CD4-positive, alpha-beta T cell treated with Interleukin-15 for 4 hours (primary cell): ENCODE data around the gene AOPEP.

ENCODE experiments used
- DNase-seq: peaks from one replicate; pipeline ENCODE4 v3.0.0-alpha.2; 2020; ENCODE audit warnings: low spot score

Gene AOPEP

DNA sequence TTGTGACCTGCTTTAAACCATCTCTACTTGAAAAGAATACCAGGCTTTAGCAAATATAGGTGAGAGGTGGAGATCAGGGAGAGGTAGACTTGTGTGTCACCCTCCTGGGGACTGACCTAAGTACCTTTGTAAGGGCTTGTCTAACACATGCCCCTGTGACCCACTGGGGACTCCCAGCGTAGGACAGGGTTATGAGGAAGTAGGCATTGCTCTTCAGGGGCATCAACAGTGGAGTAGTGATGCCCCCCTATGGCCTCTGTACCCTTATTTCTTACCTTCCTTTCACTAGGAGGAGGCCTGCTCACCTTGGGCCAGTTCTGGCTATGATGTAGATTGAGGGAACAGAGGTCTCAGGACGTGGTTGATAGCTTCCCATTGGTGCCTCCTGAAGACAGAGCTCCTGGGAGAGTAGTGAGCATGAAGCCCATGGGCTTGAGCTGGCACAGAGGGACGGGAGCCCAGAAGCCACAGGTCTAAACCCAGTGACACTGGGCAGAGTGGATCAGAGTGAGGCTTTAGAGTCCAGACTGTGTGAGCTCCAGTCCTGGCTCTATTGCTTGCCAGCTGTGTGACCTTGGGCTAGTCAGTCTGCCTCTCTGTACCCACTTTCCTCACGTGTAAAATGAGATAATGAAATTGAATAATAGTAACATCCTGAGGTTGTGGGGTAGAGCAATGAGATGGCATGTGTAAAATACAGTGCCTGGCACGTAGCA is 191.7 kb downstream of the AOPEP start:
- DNase-seq = no peak

DNA sequence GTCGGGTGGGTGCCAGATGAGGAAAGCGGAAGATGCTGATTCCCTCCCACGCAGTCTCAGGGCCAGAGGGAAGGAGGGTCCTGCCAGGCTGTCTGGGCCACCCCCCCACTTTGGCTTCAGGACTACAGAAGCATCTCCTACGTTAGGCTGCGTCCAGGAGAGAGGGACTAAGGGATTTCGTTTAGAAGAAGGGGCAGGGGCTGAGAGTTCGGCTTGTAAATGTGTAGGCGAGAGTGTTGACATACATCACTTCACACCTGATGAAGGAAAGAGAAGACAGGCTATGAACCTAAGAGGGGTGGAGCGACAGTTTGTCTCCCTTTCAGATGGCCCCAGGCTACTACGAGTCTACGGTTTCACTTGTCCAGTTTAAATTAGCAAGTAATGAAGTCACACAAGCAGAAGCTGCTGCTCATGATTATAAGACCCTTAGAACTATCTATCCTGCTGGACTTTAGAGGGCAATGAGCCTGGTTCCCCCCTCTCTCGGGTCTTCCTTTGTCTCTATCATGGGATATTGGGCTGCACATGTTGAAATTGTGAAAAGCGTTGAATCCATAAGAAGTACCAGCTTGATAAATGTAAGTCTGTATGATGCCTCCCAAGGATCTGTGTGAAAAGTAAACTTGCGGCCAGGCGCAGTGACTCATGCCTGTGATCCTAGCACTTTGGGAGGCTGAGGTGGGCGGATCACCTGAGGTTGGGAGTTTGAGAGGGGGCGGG is 193.0 kb downstream of the AOPEP start:
- DNase-seq = no peak

DNA sequence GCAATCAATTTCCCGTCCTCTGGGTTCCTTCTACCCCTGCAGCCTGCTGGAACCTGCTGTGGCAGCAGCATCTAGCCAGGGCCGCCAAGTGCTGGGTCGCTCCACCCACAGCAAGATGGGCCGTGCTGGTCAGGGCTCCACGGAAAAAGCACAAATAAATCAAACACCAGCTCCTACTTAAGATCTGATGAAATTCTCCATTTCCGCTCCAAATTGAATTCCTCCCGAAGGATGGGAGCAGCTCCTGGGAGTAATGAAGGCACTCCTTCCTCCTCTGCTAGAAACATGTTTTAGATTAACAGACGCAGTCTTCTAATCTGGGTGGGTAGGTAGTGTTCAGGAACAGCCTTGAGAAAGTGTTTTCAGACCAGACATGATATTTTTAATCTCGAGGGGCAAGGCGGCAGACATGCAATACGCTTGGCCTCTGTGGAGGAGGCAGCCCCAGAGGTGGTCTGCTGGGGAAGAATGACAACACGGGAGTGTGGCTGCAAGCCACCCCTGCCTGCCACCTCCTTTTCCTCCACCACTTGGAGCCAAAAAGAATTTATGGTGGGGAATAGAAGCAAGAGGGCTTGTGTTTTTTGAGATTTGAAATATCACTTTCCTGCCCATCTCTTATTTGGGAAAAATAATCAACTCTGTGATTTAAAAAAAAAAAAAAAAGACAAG is 194.1 kb downstream of the AOPEP start:
- DNase-seq = no peak

DNA sequence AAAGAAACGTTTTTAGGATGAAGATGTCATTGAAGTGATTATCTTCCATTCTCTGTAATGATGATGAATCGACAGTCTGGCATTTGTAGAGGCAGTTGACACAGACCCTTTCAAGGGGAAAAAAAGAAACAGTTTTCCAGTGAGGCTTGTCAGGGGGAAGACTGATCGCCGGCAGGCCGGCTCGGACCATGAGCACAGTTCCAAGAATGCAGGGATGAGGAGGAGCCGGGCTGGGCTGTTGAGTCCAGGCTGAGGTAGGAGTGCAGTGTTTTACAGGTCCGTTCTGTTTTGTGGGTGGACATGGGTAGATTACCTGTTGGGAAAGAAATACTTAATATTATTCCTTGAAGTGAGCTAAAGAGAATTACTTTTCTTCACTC is 194.6 kb downstream of the AOPEP start:
- DNase-seq = no peak

DNA sequence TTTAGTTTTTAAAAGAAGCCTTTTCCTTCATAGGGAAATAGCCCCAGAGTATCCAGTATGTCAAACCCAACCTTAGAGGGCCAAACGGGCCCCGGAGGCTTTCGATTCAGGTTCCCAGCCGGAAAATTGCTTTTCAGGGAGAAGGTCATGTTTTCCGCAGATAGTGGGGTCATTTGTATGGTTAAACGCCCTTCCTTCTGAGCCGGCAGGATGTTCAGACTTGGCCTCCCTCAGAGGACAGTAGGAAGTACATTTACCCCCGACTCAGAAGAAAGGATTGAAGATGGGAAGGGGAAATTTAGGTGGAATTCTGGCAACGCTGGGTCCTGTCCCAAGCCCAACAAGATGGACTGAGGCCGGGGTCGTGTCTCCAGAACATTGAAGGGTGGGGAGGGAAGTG is 195.2 kb downstream of the AOPEP start:
- DNase-seq = no peak

DNA sequence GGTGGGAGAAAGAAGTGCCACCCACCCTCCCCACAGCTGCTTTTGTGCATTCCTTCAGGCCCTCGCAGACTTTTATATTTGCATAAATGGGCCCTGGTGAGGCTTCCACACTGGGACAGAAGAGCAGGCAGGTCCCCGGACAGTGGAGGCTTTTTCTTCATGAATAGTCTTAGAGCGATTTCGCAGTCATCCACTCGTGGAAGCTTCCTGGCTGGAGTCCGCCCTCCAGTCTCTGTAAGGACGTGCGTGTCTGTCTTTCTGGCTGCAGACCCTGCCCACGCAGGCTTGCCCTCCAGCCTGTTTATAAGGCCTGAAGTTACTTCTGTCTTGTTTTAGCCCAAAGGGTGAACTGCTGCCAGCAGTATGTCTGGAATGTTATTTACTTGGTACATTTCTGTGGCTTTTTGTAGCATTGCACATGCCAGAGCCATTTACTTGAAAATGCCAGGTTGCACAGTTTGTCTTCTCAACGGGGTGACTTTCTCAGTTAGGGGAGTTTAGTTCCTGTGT is 195.7 kb downstream of the AOPEP start:
- no peak for DNase-seq

- DNase-seq = no peak
Measured at GRCh38 chr9:94922691-94923107, 196.2 kb downstream of the AOPEP start.

DNA sequence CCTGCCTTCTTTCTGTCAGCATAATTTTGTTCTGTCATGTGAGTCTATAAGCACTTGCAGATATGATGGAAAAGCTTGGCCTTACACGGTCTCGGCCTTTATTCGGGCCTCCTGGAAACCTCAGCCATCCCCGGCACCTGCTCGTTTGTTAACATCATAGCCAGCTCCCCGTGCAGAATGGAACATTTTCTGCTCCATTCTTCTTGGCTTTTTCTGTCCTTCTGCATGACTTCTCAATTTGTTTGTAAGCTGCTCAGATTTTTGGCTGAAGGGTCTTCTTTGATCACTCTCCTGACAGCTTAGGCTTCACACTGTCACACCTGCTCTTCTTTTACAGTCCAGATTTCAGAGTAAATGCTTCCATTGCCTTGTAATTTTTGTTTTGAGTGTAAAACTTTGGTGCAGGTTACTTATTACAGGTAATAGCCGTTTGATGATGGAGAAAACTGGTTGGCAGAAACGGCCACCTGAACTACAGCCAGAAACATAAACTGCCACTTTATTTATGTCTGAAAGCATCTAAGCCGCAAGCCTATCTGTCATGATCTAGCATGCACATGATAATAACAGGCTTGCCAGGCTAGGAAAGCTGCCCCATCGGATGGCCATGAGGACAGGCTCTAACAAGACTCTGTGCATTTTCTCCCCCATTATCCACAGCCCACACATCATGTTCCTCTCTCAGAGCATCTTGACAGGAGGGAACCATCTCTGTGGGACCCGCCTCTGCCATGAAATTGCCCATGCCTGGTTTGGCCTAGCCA is 197.0 kb downstream of the AOPEP start:
- no peak for DNase-seq

DNA sequence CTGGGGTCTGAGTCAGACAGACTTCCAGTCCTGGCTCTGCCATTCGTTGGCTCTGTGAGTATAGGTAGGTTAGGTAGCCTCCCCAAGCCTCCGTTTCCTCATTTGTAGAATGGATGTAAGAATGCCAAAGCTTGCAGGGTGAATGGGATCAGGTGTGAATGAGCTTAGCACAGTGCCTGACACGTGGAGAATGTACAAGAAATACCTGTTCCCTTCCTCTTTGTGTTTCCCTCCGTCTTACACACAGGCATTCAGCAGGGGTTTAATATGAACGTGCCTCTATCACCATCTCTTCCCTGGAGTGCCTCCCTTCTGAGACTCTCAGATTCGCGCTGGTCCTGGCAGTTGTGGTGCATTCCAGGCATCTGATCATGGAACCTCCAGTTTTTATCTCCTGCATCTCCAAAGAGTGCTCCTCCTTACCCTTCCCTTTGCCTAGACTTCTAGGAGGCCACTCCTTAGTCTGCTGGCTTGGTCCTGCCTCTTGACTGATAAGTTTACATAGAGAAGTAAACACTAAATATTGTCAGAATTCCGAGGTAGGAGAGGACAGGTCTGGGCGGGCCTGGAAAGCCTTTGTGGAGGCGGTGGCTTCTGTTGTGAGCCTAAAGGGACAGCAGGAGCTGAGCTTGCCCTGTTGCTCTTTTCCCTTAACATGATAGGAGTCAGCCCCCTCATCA is 199.4 kb downstream of the AOPEP start:
- no peak for DNase-seq

DNA sequence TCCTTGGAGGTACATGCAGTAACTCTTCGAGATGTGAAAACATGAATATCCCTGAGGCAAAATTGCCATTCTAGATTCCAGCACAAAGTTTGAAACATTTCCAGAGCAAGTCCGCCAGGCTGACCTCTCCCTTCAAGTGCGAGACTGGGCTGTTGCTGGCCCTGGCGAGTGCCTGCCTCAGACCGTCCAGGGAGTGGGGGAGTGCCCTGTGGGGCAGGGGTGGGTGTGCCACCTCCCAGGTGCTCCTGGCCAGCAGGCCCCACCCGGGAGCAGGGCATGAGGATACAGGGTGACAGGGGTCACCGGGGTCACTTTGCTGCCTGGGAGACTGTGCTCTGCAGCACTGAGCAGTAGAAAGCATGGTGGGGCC is 199.9 kb downstream of the AOPEP start:
- DNase-seq = no peak

DNA sequence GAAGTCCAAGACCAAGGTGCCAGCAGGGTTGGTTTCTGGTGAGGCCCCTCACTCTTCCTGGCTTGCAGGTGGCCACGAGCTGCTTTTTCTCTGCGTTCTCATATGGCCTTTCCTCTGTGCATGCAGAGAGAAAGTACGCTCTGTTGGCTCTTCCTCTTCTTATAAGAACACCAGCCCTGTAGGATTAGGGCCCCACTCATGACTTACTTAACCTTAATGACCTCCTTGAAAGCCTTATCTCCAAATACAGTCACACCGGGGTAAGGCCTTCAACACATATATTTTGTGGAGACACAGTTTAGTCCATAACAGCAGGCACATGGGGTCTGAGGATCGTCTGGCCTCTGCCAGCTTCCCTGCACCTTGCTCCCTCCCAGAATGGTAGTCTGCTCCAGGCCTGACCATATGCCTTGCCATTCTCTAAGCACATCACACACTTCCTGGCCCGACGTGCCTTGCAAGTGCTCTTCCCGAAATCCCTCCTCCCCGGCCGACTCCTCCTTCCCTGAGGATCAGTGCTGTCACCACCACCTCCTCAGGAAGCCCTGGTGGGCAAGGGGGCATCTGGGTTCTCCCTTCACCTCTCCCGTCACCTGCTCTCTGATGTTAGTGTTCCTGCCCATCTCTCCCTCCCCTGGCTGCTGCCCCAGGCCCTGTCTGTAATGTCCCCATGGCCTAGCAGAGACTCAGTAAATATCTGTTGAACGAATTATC is 200.7 kb downstream of the AOPEP start:
- DNase-seq = no peak

GRCh38 chr9:94927762-94928670 is 201.5 kb downstream of the AOPEP start:
- no peak for DNase-seq

- DNase-seq = no peak
Measured at GRCh38 chr9:94928691-94929368, 202.3 kb downstream of the AOPEP start.

- no peak for DNase-seq
Measured at GRCh38 chr9:94929369-94929756, 202.9 kb downstream of the AOPEP start.

- no peak for DNase-seq
Measured at GRCh38 chr9:94931036-94931633, 204.6 kb downstream of the AOPEP start.

GRCh38 chr9:94931740-94932139 is 205.2 kb downstream of the AOPEP start:
- no peak for DNase-seq

- no peak for DNase-seq
Measured at GRCh38 chr9:94932652-94933510, 206.4 kb downstream of the AOPEP start.

DNA sequence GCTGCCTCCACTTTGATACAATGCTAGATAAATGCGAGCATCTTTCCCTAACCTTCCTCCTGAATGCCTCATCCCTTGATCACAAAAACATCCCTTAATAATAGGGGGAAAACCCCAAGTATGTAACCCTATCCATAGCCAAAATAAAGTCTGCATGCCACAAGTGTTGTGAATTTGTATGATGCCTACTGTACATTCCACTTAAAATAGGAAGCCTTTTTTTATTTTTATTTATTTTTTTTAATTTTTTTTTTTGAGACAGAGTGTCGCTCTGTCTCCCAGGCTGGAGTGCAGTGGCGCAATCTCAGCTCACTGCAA is 207.0 kb downstream of the AOPEP start:
- DNase-seq = no peak
